Neural cell (in vitro differentiated cells): Measurements from ENCODE around the gene SAMD15.

Source experiments
- EP300 ChIP-seq: fragments of 450-650 bp; conservative IDR thresholded peaks from 2 replicates; pipeline ENCODE4 v1.6.1; 2014; ENCODE audit warnings: antibody characterized with exemption, mild to moderate bottlenecking, moderate library complexity; ENCODE audit not compliant: poor library complexity, severe bottlenecking
- EZH2 ChIP-seq: fragments of 200-600, 300-800 bp; shearing (Covaris generic), sonication (generic); IDR thresholded peaks from 2 replicates; pipeline ENCODE4 v1.6.1; 2014; ENCODE audit warnings: antibody characterized with exemption, low read length, borderline replicate concordance, mild to moderate bottlenecking; ENCODE audit not compliant: insufficient read depth, poor library complexity, severe bottlenecking
- TAF1 ChIP-seq: IDR thresholded peaks from 2 replicates; pipeline ENCODE4 v1.6.1; 2012; ENCODE audit warnings: low read depth
- TF ChIP-seq, protein P1 (sequence below): fragments of 450-650 bp; IDR thresholded peaks from 2 replicates; pipeline ENCODE4 v1.5.1; 2014; ENCODE audit warnings: antibody characterized with exemption, mild to moderate bottlenecking, moderate library complexity; ENCODE audit not compliant: poor library complexity, severe bottlenecking
- TF ChIP-seq, protein P2 (sequence below): IDR thresholded peaks from 2 replicates; pipeline ENCODE4 v1.6.1; 2012; ENCODE audit warnings: borderline replicate concordance

DNA sequence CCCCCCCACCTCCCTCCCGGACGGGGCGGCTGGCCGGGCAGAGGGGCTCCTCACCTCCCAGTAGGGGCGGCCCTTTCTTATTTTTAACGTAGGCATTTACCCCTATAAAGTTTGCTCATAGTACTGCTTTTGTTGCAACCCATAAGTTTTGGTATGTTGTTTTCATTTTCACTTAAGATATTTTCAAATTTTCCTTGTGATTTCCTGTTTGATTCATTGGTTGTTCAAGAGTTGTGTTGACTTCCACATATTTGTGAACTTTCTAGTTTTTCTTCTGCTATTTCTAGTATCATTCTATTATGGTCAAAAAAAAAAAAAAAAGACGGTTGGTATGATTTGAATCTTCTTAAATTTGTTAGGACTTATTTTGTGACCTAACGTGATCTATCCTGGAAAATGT lies 39.7 kb downstream of the SAMD15 start:
- TF ChIP-seq EZH2, result no peak
- no peak for TF ChIP-seq EP300
- no peak for TF ChIP-seq TAF1
- TF ChIP-seq, protein P1, sequence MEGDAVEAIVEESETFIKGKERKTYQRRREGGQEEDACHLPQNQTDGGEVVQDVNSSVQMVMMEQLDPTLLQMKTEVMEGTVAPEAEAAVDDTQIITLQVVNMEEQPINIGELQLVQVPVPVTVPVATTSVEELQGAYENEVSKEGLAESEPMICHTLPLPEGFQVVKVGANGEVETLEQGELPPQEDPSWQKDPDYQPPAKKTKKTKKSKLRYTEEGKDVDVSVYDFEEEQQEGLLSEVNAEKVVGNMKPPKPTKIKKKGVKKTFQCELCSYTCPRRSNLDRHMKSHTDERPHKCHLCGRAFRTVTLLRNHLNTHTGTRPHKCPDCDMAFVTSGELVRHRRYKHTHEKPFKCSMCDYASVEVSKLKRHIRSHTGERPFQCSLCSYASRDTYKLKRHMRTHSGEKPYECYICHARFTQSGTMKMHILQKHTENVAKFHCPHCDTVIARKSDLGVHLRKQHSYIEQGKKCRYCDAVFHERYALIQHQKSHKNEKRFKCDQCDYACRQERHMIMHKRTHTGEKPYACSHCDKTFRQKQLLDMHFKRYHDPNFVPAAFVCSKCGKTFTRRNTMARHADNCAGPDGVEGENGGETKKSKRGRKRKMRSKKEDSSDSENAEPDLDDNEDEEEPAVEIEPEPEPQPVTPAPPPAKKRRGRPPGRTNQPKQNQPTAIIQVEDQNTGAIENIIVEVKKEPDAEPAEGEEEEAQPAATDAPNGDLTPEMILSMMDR, result no peak
- TF ChIP-seq, protein P2, sequence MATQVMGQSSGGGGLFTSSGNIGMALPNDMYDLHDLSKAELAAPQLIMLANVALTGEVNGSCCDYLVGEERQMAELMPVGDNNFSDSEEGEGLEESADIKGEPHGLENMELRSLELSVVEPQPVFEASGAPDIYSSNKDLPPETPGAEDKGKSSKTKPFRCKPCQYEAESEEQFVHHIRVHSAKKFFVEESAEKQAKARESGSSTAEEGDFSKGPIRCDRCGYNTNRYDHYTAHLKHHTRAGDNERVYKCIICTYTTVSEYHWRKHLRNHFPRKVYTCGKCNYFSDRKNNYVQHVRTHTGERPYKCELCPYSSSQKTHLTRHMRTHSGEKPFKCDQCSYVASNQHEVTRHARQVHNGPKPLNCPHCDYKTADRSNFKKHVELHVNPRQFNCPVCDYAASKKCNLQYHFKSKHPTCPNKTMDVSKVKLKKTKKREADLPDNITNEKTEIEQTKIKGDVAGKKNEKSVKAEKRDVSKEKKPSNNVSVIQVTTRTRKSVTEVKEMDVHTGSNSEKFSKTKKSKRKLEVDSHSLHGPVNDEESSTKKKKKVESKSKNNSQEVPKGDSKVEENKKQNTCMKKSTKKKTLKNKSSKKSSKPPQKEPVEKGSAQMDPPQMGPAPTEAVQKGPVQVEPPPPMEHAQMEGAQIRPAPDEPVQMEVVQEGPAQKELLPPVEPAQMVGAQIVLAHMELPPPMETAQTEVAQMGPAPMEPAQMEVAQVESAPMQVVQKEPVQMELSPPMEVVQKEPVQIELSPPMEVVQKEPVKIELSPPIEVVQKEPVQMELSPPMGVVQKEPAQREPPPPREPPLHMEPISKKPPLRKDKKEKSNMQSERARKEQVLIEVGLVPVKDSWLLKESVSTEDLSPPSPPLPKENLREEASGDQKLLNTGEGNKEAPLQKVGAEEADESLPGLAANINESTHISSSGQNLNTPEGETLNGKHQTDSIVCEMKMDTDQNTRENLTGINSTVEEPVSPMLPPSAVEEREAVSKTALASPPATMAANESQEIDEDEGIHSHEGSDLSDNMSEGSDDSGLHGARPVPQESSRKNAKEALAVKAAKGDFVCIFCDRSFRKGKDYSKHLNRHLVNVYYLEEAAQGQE, result no peak
